ENCODE measurements around the gene DYRK1A.

The DYRK1A gene

GRCh38 chr21:37435120-37435519 lies 68.5 kb downstream of the DYRK1A start (continued):
- TF ChIP-seq ZNF433 (tag by site-specific recombination; IDR thresholded peaks at IDR 0.05; ENCODE audit: low read depth) = no peak
- TF ChIP-seq GLI2 (tag by site-specific recombination; IDR thresholded peaks at IDR 0.05; ENCODE audit: borderline replicate concordance, low read depth) = no peak
- no peak for TF ChIP-seq ZSCAN4 (tag by site-specific recombination; IDR thresholded peaks at IDR 0.05)
- peak; percentile 48; the same call in 1 of the 2 replicates for TF ChIP-seq ZIC2 (tag by site-specific recombination; IDR thresholded peaks at IDR 0.05)
- TF ChIP-seq SETDB1 (IDR thresholded peaks at IDR 0.05; ENCODE audit: insufficient read length, low read length) = peak; percentile 58
- TF ChIP-seq ZNF654 (tag by site-specific recombination; IDR thresholded peaks at IDR 0.05; ENCODE audit: low read depth) = no peak
- no peak for TF ChIP-seq ZFP69B (tag by site-specific recombination; IDR thresholded peaks at IDR 0.05)
- TF ChIP-seq ZNF488 (tag by site-specific recombination; IDR thresholded peaks at IDR 0.05) = no peak
- TF ChIP-seq ZNF785 (tag by site-specific recombination; IDR thresholded peaks at IDR 0.05) = no peak
- no peak for TF ChIP-seq KLF1 (tag by site-specific recombination; IDR thresholded peaks at IDR 0.05)
- TF ChIP-seq ZNF19 (tag by site-specific recombination; IDR thresholded peaks at IDR 0.05; ENCODE audit: low read depth) = no peak
- no peak for TF ChIP-seq HOXA7 (CRISPR knock-in tag; IDR thresholded peaks at IDR 0.05; ENCODE audit: borderline replicate concordance)
- TF ChIP-seq ZNF449 (tag by site-specific recombination; IDR thresholded peaks at IDR 0.05) = no peak
- TF ChIP-seq YY1 (tag by site-specific recombination; IDR thresholded peaks at IDR 0.05) = no peak
- TF ChIP-seq BCL11A (tag by site-specific recombination; IDR thresholded peaks at IDR 0.05; ENCODE audit: low read depth) = no peak
- no peak for TF ChIP-seq ZNF664 (tag by site-specific recombination; IDR thresholded peaks at IDR 0.05)
- no peak for TF ChIP-seq ZFP3 (tag by site-specific recombination; IDR thresholded peaks at IDR 0.05; ENCODE audit: low read depth)
- no peak for TF ChIP-seq ZBTB1 (tag by site-specific recombination; IDR thresholded peaks at IDR 0.05)
- TF ChIP-seq EGR2 (tag by site-specific recombination; IDR thresholded peaks at IDR 0.05; ENCODE audit: low read depth) = peak; percentile 59
- TF ChIP-seq ZNF623 (tag by site-specific recombination; IDR thresholded peaks at IDR 0.05) = no peak

GRCh38 chr21:37435711-37436110 lies 69.1 kb downstream of the DYRK1A start:
- Histone ChIP-seq H3K9me3 (ENCODE audit: control insufficient read depth, insufficient read depth, low read depth, low read length) (no peaks in the 10 kb centered on the region), H3K4me3 (ENCODE audit: low read depth, low read length) (no peak overlapping the region), H3K36me3 (ENCODE audit: control insufficient read depth in 2 of 2, insufficient read depth in 1 of 2, low read length in 2 of 2) (no peaks in the 10 kb centered on the region), H3K27ac (ENCODE audit: extremely low read depth, low read depth, low read length) (no peak overlapping the region), H3K4me1 (ENCODE audit: control insufficient read depth, insufficient read depth, low read length) (peaks cover 11% of the 10 kb centered on the region)
- CTCF ChIA-PET = interaction anchor here (0.6 kb wide), 1 partner anchor 12 kb away, joined by 3 read pairs; no protein-coding TSS in a partner anchor
- POLR2A ChIA-PET = no interaction called here
- TF ChIP-seq CTCF (tag by site-specific recombination; IDR thresholded peaks at IDR 0.05) = no peak
- TF ChIP-seq ZNF704 (tag by site-specific recombination; IDR thresholded peaks at IDR 0.05) = no peak
- no peak for TF ChIP-seq ZNF350 (tag by site-specific recombination; IDR thresholded peaks at IDR 0.05)
- no peak for TF ChIP-seq ZBTB6 (tag by site-specific recombination; IDR thresholded peaks at IDR 0.05)
- no peak for TF ChIP-seq ZFHX2 (tag by site-specific recombination; conservative IDR thresholded peaks at IDR 0.05)
- TF ChIP-seq ZNF248 (tag by site-specific recombination; IDR thresholded peaks at IDR 0.05) = no peak
- no peak for TF ChIP-seq ZNF239 (tag by site-specific recombination; IDR thresholded peaks at IDR 0.05)
- no peak for TF ChIP-seq GLI2 (tag by site-specific recombination; IDR thresholded peaks at IDR 0.05; ENCODE audit: borderline replicate concordance, low read depth)
- no peak for TF ChIP-seq ZNF202 (tag by site-specific recombination; IDR thresholded peaks at IDR 0.05; ENCODE audit: borderline replicate concordance)
- no peak for TF ChIP-seq ZNF670 (tag by site-specific recombination; IDR thresholded peaks at IDR 0.05; ENCODE audit: low read depth)
- no peak for TF ChIP-seq ZNF24 (tag by site-specific recombination; IDR thresholded peaks at IDR 0.05)
- TF ChIP-seq ZNF645 (tag by site-specific recombination; IDR thresholded peaks at IDR 0.05) = no peak

Data from HEK293 (cell line).